ENCODE data around the gene MX2.
"Not testable (repeated sequence)": the region's sequence is repeated elsewhere in the genome, so short reads cannot be mapped to it uniquely, and the experiment has no call there.

- TF ChIP-seq TAF1 (IDR thresholded peaks at IDR 0.05; ENCODE audit: low read depth); CTCF (IDR thresholded peaks at IDR 0.05; ENCODE audit: poor library complexity, severe bottlenecking); POLR2AphosphoS5 (IDR thresholded peaks at IDR 0.05); RAD21 (conservative IDR thresholded peaks at IDR 0.05): not testable (repeated sequence)
Observed at GRCh38 chr21:41423305-41423636, 61.4 kb downstream of the MX2 start.

Measured in neural cell (in vitro differentiated cells).